ENCODE data around the gene RPL3.

DNA sequence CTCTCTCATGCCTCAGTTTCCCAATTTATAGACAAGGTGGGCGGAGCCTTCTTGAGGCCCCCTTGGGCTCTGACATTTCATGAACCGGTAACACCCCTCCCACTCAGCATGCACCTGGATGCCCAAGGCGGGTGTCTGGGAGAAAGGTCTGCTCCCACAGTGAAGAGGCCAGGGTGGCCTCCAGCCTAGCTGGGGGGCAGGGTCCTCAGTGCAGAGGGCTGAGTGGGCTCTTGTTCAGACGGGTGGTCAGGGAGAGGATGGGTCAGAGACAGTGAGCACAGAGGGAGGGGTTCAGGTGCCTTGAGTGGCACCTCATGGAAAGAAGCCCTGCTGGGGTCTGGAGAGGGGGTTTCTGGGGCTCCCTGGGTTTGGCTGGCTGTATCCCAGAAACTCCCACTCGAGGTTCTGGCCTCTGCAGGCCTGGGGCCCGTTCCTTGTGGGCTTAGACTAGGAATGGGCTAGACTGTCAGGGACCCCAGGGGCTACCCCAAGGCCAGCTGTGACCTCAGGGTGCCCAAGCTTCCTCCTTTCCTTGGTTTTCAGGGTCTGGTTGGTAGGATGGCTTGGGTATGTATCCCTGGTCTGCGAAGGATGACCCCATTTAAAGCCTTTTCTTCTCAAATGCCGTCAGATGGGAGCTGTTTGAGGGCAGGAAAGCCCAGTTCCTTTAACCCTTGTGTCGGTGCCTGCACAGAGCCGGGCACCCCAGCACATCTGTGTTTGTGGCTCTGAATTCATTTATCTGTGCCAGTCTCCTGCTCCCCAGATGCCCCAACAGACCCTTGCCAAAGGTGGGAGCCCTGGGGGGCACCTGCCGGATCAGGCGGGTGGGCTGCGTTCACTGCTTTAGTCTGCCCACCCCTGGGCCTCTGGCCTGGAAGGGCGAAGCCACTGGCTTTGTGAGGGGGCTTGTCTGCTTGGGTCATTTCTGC is 31.6 kb upstream of the RPL3 start:
- no peak for TF ChIP-seq POLR2AphosphoS5 (IDR thresholded peaks at IDR 0.05; ENCODE audit: low read depth, low read length)
- no peak for TF ChIP-seq TAF1 (IDR thresholded peaks at IDR 0.05; ENCODE audit: borderline replicate concordance, insufficient read depth, low read length)
